ENCODE data around the gene SLITRK1. TPM values are rescaled to one million over a fixed set of nuclear protein-coding genes. Genes with fewer than 3 reads are reported as not detected.

The SLITRK1 gene
- total RNA-seq: not detected in 2 replicates

GRCh38 chr13:83881917-83882605, at the start of gene SLITRK1:
Gene SLITRK1, minus strand, starts transcription at chr13:83882474. Its CDS starts 967 bp downstream, at chr13:83881507.

